Loucy (cell line): ENCODE data around the gene PKN1.

ENCODE experiments used
- CTCF ChIP-seq: fragments of 200-600 bp; sonication (generic); conservative IDR thresholded peaks from 2 replicates; pipeline ENCODE4 v1.5.1; 2014; ENCODE audit warnings: mild to moderate bottlenecking, antibody characterized with exemption, low read length
- EZH2phosphoT487 ChIP-seq: fragments of 200-600 bp; IDR thresholded peaks from 2 replicates; pipeline ENCODE4 v1.6.1; 2018; ENCODE audit warnings: antibody characterized with exemption, mild to moderate bottlenecking, moderate library complexity, borderline replicate concordance

GRCh38 chr19:14511229-14511593 lies 78.1 kb downstream of the PKN1 start:
- TF ChIP-seq CTCF (no peak), EZH2phosphoT487 (no peak)
